Cardiac septum (tissue), 1 donor: Measurements from ENCODE around the gene CDK11A. TPM values are rescaled to one million over a fixed set of nuclear protein-coding genes. Genes with fewer than 3 reads are reported as not detected.
"Not testable (repeated sequence)": the region's sequence is repeated elsewhere in the genome, so short reads cannot be mapped to it uniquely, and the experiment has no call there.

Experiments
- DNase-seq: peaks from one replicate; pipeline ENCODE4 v3.0.0-alpha.2; 2020; ENCODE audit warnings: low spot score
- intact Hi-C: fragments of 100-400 bp; cut with DNase I; formaldehyde crosslinking; loops from one replicate; pipeline ENCODE4 v1.14.0; 2022
- total RNA-seq: library from RNA; stranded (reverse); fragmentation: NEBNext Ultra II Directional; extraction: Animal tissue kit (Norgen Biotek cat#: 25700); gene quantifications from one replicate; pipeline ENCODE4 v1.2.1, GENCODE V29; 2021
- donor health status: DM: no; HTN: no; CAD: no.

Gene CDK11A
- total RNA-seq, 1 donor from 2014 or later = 25.8 TPM

DNA sequence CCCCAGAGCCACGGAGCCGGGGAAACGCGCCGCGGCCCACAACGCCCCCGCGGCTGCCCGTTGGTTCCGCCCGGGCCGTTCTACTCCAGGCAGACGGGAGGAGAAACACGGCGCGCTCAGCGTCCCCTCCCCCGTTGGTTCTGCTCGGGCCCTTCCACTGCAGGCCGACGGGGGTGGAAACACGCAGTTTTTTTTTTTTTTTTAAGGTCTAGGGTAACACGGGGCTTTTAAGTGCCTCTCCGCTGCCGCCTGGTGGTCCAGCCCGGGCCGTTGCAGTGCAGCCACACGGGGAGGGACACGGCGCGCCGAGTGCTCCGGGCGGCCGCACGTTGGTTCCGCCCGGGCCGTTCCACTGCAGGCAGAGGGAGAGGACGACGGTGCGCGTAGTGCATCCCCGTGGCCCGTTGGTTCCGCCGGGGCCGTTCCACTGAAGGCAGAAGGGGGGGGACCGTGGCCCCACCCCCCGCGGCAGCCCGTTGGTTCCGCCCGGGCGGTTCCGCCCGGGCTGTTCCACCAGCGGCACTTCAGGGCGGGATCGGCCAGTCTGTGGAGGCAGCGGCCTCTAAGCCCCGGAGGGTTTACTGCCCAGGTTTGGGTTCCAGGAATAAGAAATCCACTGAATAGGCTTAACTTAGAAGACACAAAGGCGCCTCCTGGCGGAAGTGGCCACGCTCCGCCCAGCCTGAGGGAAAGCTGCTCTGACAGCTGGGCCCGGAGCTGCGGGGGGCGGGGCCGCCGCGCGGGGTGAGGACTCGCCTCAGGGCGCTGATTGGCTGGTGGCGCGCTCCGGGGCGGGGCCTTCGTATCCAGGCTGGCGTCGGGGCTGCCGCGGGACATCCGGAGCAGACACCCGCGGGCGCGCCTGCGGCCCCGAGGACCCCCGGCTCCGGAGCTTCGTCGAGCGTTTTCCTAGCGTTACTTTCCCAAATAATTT lies 31.2 kb downstream of the CDK11A start, which contains the start of gene SLC35E2B:
Gene SLC35E2B (minus strand): TSS at position 82 of the 934 bp plus-strand sequence. CDS start 16,096 bp downstream, outside the sequence.
- intact Hi-C loops = not testable (repeated sequence)
- DNase-seq = peak; percentile 97

GRCh38 chr1:1692324-1692713 lies 31.8 kb downstream of the CDK11A start:
- DNase-seq = peak; percentile 88
- intact Hi-C loops = not testable (repeated sequence)

GRCh38 chr1:1691443-1691842 lies 32.7 kb downstream of the CDK11A start:
- DNase-seq, intact Hi-C loops: not testable (repeated sequence)

- DNase-seq, intact Hi-C loops: not testable (repeated sequence)
Observed at GRCh38 chr1:1689526-1689925, 34.6 kb downstream of the CDK11A start.

- no peak for DNase-seq
- intact Hi-C loops = no loop called here
Observed at GRCh38 chr1:1687846-1688245, 36.3 kb downstream of the CDK11A start.

DNA sequence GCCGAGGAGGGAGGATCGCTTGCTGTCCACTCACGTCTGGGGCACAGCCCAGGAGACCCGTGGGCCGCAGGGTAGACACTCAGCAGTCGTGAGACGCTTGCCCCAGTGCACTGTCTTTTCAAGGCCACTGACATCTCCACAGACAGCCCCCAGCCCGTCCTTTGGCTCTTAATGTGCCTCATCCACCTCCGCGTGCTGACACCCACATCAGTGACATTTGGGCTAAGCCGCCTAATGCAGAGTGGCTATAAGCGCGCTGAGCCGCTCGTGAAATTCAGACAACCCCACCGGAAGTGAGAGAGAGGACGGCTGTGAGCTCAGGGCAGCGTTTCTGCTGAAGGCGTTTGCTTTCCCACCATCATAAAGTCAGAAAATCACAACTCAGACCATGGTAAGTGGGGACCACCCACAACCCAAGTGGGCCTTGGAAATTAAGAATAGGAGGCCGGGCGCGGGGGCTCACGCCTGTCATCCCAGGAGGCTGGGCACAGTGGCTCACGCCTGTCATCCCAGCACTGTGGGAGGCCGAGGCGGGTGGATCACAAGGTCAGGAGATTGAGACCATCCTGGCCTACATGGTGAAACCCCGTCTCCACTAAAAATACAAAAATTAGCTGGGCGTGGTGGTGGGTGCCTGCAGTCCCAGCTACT lies 40.0 kb downstream of the CDK11A start:
- intact Hi-C loops = no loop called here
- no peak for DNase-seq

- DNase-seq = no peak
Observed at GRCh38 chr1:1683104-1683905, 40.9 kb downstream of the CDK11A start.

GRCh38 chr1:1680912-1681273 lies 43.3 kb downstream of the CDK11A start:
- intact Hi-C loops = no loop called here

More at GRCh38 chr1:1683104-1683905, 40.9 kb downstream of the CDK11A start:
- intact Hi-C loops = no loop called here

GRCh38 chr1:1680031-1680911 lies 43.9 kb downstream of the CDK11A start:
- DNase-seq = no peak
- intact Hi-C loops = no loop called here

More at GRCh38 chr1:1680912-1681273, 43.3 kb downstream of the CDK11A start:
- no peak for DNase-seq

- intact Hi-C loops = no loop called here
Observed at GRCh38 chr1:1678581-1679380, 45.4 kb downstream of the CDK11A start.

DNA sequence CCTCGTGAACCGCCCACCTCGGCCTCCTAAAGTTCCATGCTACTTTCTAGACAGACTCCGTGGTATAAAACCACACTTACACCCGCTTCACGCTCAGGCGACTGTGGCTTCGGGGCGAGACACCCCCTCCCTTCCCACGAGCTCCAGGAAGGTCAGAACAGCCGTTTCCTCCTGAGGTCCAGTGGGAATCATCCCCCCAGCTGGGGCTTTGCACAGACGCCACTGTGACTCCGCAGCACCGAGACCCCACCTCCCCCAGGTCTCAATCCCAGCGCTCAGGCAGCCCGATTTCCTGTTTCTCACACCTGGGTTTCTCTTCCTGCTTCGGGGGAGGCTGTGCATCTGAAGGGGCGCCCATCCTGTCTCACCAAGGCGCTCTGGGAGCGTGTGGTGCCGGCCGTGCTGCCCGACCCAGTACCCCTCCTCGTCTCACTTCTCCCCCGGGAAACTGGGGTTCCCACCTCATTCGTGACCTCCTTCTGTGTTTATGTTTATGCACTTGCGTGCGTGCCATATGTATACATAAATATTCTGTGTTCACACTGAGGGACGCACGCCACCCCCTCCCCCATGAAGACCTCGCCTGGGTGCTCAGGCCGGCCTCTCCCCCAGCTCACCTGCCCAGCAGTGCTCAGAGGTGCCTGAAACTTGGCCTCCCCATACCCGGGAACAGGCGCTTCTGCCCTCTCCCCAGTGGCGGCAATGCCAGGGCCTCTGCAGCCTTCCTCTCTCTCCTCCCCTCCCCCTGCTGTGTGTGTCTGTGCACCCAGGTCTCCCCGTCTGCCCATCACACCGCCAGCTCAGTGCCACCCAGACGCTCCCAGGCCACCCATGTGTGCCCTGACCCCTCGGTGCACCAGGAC lies 46.2 kb downstream of the CDK11A start:
- no peak for DNase-seq
- intact Hi-C loops = no loop called here

More at GRCh38 chr1:1678581-1679380, 45.4 kb downstream of the CDK11A start:
- no peak for DNase-seq

DNA sequence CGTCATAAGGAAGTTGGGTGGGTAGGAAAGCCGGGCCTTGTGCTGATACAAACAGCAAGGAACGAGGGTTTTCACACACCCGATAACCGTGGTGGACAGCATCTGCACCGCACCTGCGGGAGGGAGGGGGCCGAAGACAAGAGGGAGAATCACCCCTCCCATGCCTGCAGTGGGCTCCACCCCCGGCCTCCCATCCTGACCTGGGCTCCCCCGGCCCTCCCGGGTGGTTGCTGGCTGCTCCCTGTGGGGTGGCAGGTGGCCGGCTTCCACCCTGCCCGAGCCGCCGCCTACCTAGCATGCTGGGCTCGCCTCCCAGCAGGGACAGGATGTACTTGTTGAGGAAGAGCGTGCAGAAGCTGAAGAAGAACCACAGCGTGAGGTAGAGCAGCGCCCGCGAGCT lies 48.1 kb downstream of the CDK11A start:
- DNase-seq, intact Hi-C loops: not testable (repeated sequence)

DNA sequence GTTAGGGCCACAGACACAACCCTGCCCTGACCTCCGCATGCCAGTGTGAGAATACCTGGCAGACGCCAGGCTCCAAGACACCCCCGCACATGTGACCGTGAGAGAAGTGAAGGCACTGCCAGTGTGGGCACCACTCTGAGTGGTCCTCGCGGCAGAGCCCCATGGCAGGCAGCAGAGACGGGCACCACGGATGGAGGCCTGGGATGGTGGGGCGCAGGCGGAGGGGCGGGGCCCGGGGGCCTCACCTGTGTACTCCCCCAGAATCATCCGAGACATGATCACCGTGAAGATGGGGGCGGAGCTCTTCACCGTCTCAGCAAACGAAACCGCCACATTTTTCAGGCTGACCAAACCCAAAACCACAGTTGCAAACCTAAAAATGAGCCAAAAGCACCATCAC lies 48.9 kb downstream of the CDK11A start:
- DNase-seq, intact Hi-C loops: not testable (repeated sequence)

DNA sequence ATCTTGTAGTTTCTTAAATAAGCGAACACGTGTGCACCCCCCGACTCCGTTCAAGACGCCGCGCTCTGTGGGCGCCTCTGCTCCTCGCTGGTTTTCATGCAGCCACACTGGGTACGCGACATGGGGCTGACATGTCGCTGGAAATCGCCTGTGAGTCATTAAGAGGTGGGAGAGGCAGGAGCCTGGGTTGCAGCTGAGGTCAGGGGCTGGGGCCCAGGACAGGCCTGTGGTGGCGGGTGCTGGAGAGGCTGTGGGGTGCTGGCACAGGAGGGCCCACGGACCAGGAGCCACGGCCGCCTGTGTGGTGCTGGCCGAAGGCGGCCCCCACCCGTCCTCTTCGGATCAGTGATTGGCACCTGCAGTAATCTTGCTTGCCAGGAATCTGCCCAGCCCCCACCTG lies 49.4 kb downstream of the CDK11A start:
- DNase-seq, intact Hi-C loops: not testable (repeated sequence)

DNA sequence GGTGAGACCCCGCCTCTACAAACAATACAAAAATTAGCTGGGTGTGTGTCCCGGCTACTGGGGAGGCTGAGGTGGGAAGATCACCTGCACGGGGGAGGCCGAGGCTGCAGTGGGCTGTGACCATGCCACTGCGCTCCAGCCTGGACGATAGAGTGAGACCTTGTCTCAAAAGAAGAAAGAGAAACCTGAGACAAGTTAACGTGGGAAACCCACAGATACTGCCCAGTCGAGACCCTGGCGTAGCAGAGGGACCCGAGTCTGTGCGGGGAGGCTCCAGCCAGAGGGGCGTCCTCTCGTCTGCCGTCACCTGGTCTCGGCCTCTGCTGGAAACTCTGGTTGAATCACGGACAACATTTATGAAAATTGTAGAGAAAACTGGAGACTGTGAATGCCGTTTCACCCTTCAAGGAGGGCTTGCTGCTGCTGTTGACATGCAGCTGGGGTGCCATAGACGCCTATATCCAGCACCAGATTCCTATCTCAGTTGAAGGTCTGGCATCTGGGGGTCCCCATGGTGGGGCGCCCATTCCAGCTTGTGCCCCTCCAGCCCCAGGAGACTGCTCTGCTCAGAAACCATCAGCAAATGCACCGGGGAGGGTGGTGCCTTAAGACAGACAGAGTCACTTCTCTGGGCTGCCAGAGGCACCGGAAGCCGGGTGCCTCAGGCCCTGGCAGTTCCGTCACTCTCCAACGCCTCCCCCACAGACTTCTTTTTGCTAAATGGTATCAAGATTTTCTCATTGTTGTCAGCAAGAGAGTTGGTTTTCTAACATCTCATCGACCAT lies 51.8 kb downstream of the CDK11A start:
- intact Hi-C loops = no loop called here
- no peak for DNase-seq

- DNase-seq = no peak
- intact Hi-C loops = no loop called here
Observed at GRCh38 chr1:1671365-1672119, 52.6 kb downstream of the CDK11A start.
